Measurements from ENCODE around the gene TF.
A peak's percentile ranks its signal among the peaks of the same experiment; 100 is the strongest.
"Not testable (repeated sequence)": the region's sequence is repeated elsewhere in the genome, so short reads cannot be mapped to it uniquely, and the experiment has no call there.

TF gene

DNA sequence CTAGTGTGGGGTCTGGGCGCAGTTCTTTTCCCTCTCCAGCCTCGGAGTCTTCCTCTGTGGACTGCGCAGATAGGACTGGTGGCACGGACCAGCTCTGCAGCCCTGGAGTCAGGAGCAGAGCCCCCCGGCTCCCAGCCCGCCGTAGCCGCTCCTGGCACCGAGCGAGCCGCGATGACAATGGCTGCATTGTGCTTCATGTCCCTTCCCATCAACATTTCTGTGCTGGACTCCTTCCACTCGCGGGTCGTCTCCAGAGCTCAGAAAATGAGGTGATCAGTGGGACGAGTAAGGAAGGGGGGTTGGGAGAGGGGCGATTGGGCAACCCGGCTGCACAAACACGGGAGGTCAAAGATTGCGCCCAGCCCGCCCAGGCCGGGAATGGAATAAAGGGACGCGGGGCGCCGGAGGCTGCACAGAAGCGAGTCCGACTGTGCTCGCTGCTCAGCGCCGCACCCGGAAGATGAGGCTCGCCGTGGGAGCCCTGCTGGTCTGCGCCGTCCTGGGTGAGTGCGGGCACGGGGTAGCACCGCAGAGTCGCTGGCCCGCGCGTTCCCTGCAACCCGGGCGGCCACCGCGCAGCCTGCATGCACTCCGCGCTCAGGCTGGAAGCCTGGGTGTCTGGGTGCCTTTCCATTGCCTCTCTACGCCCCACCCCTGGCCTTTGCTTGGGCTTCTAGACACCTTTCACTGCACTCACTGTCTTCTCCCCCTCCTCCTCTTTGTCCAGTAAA lies at the start of gene TF:
TF (plus strand) TSS at position 413 of the 731 bp plus-strand sequence; CDS start at position 461, 48 bp downstream.
- no peak for DNase-seq

DNA sequence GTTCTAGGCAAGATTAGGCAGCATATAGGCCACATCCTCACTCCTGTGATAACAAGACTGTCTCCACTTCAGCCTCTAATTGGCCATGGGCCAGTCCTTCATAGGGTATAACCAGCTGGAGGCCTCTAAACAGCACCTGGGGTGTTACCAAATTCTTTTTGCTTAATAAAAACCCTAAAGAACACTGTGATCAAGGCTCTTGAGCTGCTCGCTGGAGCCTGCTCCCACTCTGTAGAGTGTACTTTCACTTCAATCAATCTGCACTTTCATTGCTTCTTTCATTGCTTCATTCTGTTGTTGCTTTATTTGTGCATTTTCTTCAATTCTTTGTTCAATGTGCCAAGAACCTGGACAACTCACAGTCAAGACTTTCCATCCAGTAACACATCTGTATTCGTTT lies 48.2 kb upstream of the TF start:
- DNase-seq = no peak

DNA sequence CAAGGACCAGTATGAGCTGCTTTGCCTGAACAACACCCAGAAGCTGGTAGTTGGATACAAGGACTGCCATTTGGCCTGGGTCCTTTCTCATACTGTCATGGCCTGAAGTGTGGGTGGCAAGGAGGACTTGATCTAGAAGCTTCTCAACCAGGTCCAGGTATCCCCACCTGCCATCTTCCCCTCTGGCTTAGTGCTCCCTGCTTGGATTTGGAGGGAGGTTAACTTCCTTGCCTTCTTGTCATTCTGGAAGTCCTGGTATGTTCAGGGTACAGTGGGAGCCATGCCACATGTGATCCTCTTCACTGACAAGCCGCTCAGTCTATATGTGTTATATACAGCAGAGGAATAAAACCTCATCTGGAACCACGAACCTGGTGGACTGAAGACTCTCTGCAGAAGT lies 46.7 kb upstream of the TF start:
- no peak for DNase-seq

DNA sequence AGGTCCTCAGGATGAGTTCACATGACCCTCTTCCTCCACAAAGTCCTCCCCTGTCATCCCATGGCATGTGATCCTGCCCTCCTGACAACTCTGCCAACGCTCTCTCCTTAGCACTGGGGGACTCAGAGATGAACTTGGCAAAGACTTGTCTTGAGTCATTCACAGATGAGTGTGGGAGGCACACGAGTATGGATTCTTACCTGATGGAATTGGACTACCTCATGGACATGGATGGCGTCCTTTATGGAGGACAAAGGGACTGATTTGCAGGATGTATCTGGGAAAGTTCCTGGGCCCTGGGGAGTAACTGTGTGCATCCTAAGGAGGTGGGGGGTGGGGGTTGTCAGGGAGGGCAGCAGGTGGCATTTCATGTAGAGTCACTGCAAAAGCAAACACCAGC lies 46.3 kb upstream of the TF start:
- no peak for DNase-seq

DNA sequence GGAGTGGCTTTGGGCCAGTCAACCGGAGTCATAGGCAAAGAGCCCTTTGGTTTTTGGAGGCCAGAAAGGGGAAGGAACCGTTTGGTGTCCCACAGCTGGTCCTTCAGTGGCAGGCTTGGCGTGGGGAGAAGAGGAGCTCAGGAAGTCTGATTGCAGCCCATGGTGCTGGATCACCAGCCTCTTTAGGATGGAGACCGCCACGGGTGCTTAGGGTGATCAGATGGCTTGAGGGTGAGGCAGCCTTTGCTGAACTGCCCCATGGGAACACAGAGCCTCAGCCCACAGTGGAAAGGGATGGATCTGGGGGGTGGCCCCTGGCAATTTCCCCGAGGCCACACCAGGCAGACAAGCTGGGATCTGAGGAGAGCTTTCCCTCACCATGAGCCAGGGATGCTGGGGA lies 45.8 kb upstream of the TF start:
- DNase-seq = no peak

GRCh38 chr3:133701435-133702358 lies 44.5 kb upstream of the TF start:
- no peak for DNase-seq

DNA sequence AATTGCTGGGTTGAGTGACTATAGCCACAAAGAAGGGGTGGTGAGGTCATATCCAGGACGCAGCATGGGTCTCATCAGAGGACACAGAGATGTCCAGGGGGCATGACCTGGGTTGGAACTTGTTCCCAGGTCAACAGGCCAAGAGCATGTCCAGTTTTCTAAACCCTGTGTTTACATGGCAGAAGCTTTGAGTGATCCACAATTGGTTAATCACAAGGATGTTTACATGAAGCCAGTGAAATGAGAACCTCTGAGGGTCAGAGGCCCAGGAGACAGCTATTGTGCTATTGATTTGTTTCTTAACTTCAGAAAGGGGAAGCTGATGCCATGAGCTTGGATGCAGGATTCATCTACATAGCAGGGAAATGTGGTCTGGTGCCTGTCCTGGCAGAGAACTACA lies 42.3 kb upstream of the TF start:
- DNase-seq = no peak

DNA sequence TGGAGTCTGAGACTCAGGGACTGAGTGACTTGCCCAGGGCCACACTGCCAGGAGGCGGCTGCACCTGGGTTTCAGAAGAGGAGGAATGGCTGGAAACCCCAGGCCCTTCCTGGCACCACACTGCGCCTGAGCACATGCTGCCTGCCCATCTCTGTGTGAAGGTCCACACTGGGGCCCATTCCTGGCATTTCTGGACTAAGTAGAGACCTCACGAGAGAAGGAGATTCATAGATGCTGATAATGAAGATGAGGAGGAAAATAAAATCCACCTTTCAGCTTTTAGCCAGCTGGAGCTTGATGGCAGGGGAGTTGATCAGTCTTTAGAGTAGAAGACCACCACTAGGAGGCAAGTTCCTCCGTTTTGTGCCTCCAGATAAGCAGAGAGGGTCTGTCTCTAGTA lies 40.2 kb upstream of the TF start:
- no peak for DNase-seq

DNA sequence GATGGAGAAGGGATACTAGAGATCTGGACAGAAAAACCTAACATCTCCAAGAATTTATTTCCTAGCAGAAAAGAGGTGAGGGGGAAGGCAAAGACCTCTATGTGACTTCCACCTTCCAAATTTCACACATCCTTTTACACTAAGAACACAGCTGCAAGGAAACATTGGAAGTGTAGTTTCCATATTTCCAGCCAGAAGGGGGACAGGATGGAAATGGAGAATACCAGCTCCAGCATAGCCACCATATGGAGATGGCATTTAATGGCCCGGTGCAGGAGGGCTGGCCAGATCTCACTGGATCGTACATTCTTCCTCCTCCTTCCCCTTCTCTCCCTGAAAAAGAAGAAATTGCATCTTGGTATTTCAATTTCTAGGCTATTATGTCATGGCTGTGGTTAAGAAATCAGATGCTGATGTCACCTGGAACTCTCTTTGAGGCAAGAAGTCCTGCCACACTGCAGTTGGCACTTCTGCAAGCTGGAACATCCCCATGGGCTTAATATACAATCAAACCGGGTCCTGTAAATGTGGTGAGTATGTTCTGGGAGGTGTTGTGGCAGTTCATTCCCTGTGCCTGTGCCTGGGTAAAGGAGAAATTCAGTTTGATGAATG lies 36.9 kb upstream of the TF start:
- DNase-seq = no peak

- DNase-seq = no peak
Measured at GRCh38 chr3:133711013-133711412, 35.2 kb upstream of the TF start.

DNA sequence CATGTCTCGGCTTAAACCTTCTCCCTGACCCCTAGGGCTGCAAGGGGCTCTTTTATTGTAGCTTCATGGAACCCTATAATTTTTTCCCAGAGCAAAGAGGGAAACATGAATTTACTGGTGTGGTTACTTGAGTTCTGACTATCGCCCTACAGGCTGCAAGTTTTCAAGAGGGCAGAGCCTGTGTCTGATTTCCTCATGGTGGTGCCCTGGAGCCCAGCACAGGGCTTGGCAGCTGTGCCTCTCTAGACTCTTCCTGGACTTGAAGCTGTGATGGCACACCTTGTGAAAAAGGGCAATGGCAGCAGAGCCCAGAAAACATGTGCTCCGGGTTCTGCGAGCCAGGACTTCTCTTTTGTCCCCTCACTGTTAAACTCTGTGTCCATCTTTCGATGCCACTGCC lies 34.2 kb upstream of the TF start:
- no peak for DNase-seq

DNA sequence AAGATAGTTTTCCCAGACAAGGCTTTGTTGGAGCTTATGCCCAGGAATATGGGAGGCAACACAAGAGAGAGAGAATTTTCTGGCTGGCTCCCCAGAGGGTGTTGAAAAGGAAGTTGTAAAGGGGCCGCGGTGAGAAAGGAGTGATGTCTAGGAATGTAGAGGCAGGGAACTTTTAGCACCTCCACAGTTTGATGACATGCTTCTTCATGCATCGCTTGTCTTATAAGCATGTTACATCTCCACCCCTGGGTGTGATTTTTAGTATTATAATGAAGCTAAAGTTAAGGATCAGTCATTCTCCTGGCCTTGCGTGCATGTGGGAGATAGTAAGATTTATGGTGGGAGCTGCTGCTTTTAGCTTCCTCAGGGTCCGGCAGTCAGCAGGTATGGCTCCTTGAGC lies 32.8 kb upstream of the TF start:
- DNase-seq = no peak

GRCh38 chr3:133717424-133717823 lies 28.8 kb upstream of the TF start:
- DNase-seq = no peak

DNA sequence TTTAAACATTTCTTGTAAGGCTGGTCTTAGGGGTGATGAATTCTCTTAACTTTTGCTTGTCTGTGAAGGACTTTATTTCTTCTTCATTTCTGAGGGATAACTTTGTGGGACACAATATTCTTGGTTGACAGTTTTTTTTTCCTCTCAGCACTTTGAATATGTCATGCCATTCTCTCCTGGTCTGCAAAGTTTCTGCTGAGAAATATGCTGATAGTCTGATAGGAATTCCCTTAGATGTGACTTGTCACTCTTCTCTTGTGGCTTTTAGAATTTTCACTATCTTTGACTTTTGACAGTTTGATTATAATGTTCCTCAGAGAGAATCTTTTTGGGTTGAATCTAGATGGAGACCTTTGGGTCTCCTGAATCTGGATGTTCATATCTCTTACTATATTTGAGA lies 23.3 kb upstream of the TF start:
- no peak for DNase-seq

DNA sequence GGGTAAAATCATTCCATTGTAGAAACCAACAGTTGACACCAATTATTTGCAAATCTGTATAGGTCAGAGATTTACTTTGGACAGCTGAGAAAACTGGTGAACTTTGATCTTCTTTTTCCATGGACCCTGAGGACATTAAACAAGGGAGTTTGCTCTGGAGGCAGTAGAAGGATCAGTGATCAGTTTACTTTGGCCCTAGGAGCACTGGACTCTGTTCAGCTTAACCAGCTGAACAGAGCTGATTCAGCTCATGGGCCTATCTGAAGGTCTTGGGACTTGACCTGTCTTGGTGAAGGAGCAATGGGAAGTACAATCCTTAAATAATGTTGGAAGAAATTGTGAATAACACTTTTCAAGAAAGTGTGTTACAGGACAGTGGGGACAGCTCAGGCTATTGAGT lies 15.2 kb upstream of the TF start:
- DNase-seq = no peak

- DNase-seq = not testable (repeated sequence)
Measured at GRCh38 chr3:133732231-133732630, 14.0 kb upstream of the TF start.

DNA sequence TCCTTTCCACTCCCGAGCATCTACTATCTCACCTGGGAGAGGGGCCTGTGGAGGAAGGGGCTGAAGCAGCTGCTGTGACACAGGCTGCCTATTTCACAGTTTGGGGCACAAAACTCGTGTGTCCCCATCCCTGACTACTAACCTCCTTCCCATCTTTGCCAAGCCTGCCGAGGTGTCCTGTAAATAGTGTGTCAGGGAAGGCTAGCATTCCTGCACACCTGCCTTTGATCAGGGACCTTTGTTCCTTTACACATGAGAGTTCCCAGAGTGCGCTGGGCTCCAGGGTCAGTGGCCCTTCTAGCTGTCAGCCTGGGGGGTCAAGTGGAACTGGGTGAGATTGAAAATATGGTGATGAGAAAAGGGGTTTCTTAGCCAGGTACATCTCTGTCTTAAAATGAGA lies 13.0 kb upstream of the TF start:
- DNase-seq = no peak

DNA sequence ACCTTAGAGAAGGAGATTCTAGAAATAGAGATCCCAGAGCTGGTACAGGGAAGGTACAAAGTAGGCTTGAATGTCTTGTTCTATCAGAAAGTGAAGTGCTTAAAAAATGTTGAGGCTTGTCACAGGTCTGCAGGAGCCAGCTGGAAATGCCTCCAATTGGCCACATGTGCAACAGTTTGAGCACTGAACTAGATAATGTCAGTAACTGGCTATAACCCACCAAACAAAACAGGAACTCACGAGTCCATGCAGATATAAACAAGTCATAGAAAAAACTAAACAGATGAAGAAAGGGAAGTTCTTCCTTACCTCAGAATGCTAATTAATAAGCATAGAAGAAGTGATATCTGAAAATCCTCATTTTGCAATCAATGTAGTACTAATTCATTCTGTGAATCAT lies 11.9 kb upstream of the TF start:
- no peak for DNase-seq

- peak; percentile 6 for DNase-seq
Measured at GRCh38 chr3:133742351-133743091, 3.7 kb upstream of the TF start.

DNA sequence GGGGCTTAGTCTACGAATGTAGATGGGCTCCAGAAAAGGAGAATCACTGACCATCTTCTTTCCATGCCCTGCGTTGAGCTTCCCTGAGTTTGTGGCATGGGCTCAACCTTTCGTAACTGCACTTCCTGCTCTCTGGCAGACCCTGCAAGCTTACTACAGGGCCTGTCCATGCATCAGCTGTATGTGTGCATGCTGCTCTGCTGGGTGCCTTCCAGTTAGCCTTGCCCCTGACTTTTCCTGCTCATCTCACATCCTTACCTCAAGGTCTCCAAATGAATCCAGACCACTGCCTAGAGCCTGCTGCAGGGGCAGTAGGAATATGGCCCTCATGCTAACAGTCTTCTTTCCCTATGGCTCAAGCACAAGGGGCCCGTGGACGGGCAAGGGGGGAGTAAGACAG lies 2.0 kb upstream of the TF start:
- DNase-seq = no peak

- no peak for DNase-seq
Measured at GRCh38 chr3:133745108-133745507, 1.1 kb upstream of the TF start.

DNA sequence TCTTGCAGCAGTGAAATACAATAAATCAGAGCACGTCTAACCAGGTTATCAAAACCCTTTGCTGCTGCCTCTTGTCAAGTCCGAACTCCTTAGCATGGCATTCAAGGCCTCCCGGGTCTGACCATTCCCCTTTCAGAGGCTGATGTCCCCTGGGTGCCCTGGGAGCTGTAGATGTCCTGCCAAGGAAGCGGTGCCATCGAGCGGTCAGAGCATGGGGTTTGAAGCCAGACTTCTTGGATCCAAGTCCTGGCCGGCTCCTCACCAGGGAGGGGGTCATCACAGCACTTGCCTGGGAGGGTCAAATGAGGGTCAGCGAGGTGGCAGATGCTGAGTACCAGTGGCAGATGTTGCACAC lies 496 bp downstream of the TF start:
- DNase-seq = no peak

DNA sequence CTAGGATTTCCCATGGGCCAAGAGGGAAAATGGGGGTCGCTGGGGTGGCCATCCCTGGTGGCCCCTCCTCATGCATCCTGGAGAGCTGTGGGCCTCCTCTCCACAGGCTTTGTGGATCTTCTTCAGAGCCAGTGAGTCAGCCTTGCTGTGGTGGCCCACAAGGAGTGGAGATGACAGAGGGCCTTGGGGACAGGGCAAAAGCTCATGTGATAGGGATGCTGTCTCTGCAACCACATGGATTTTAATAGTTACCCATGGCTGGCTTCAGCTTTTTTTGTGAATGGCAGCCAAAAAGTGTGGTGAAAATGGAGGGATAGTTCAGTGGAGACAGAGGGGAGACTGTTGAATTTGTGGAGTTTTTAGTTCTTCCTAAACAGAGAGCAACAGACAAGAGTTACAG lies 1.2 kb downstream of the TF start:
- no peak for DNase-seq

Measured in NCI-H1092 (cell line).